ENCODE results near the gene GRIK3. TPM values are rescaled to one million over a fixed set of nuclear protein-coding genes. Genes with fewer than 3 reads are reported as not detected.
A peak's percentile ranks its signal among the peaks of the same experiment; 100 is the strongest.

The GRIK3 gene
- total and polyA plus RNA-seq, 2 of the 8 experiments (the other 6 are each of a cell fraction or from before 2014, with no cell fraction given) = 2.1 to 3.4 TPM

GRCh38 chr1:36865602-36865900, 168.8 kb downstream of the GRIK3 start:
- FAIRE-seq = no peak
- Histone ChIP-seq H3K14ac (ENCODE audit: insufficient read length) (no peak overlapping the region), H3K4me1 (replicated peaks in 1 of 4; ENCODE audit: control insufficient read depth in 3 of 4, insufficient read depth in 4 of 4, low read length in 3 of 4) (no peaks in the 10 kb centered on the region; a peak in 1 of 7 replicates), H4K91ac (replicated peaks; ENCODE audit: insufficient read length, low read length) (no peak overlapping the region), H3K4ac (replicated peaks; ENCODE audit: insufficient read length, low read depth, low read length) (no peak overlapping the region), H3K36me3 (ENCODE audit: control insufficient read depth in 2 of 4, insufficient read depth in 4 of 4, low read length in 3 of 4) (no peaks in the 10 kb centered on the region), H3K23ac (ENCODE audit: insufficient read length) (no peak overlapping the region), H2AFZ (ENCODE audit: low read length) (no peak overlapping the region), H3K79me2 (ENCODE audit: control insufficient read depth in 1 of 2, insufficient read depth in 2 of 2, low read length in 2 of 2) (no peaks in the 10 kb centered on the region), H2AK5ac (ENCODE audit: low read depth, low read length) (no peak overlapping the region), H3K9me3 (ENCODE audit: insufficient read depth in 2 of 2, low read depth in 1 of 2, low read length in 1 of 2) (no peaks in the 10 kb centered on the region), H3K56ac (replicated peaks; ENCODE audit: insufficient read length, low read depth, low read length) (no peak overlapping the region), H4K20me1 (replicated peaks in 1 of 2; ENCODE audit: control insufficient read depth in 1 of 2, insufficient read depth in 2 of 2, low read length in 2 of 2) (no peaks in the 10 kb centered on the region), H3K23me2 (ENCODE audit: low read depth, low read length) (no peaks in the 10 kb centered on the region), H3K9ac (replicated peaks in 1 of 4; ENCODE audit: extremely low read depth in 1 of 4, low read depth in 3 of 4, low read length in 3 of 4) (no peak overlapping the region), H3K27me3 (replicated peaks in 1 of 4; ENCODE audit: control insufficient read depth in 3 of 4, extremely low read depth in 1 of 4, insufficient read depth in 3 of 4, low read length in 3 of 4) (no peaks in the 10 kb centered on the region), H2BK120ac (replicated peaks; ENCODE audit: low read depth, low read length) (no peak overlapping the region), H3K4me2 (ENCODE audit: insufficient read depth in 1 of 2, low read depth in 2 of 2, low read length in 2 of 2) (no peak overlapping the region), H3K27ac (ENCODE audit: low read depth, low read length) (no peak overlapping the region), H2BK12ac (ENCODE audit: low read depth, low read length) (no peak overlapping the region), H2BK15ac (ENCODE audit: low read length) (no peak overlapping the region), H2BK20ac (ENCODE audit: low read length) (no peak overlapping the region), H3K4me3 (ENCODE audit: extremely low read depth in 1 of 4, insufficient read depth in 2 of 4, low read depth in 3 of 4, low read length in 4 of 4) (no peak overlapping the region), H3K79me1 (ENCODE audit: low read depth, low read length) (no peaks in the 10 kb centered on the region), H4K5ac (ENCODE audit: insufficient read length, low read depth, low read length) (no peak overlapping the region), H2BK5ac (ENCODE audit: low read depth, low read length) (no peak overlapping the region), H3K18ac (ENCODE audit: extremely low read depth, low read length) (no peak overlapping the region), H4K8ac (ENCODE audit: extremely low read depth, insufficient read depth, low read length) (no peak overlapping the region)
- POLR2A ChIA-PET (ENCODE audit: partially characterized antibody) = interaction anchor here (0.8 kb wide), 1 partner anchor 81 kb away, joined by 3 read pairs; no protein-coding TSS in a partner anchor
- DNase-seq (ENCODE audit: low read depth in 1 of 2, low spot score in 2 of 2) = no peak
- CTCF ChIA-PET (ENCODE audit: partially characterized antibody) = interaction anchor here (1.0 to 13.5 kb wide), 21 partner anchors 13 to 421 kb away, joined by 3 to 211 read pairs (median 7); no protein-coding TSS in a partner anchor
- no peak for TF ChIP-seq SP1 (IDR thresholded peaks at IDR 0.05; ENCODE audit: low read depth, low read length)
- TF ChIP-seq PHF8 (conservative IDR thresholded peaks at IDR 0.05; ENCODE audit: low read depth, low read length) = no peak
- TF ChIP-seq EP300 (IDR thresholded peaks at IDR 0.05; ENCODE audit: borderline replicate concordance in 1 of 2, low read depth in 2 of 2, low read length in 2 of 2) = peak in 1 of 2 experiments; percentile 34; a peak in 1 of 3 replicates
- WGBS, 2 experiments (ENCODE audit: extremely low coverage in 1 of 2, insufficient coverage in 1 of 2, insufficient read length in 1 of 2, insufficient replicate concordance in 2 of 2, low coverage in 1 of 2, low lambda C conversion rate in 2 of 2, missing lambda C conversion rate in 1 of 2) = 82% methylated on average over 1 of the region's 1 CpG; no CpG with 5 or more reads in 1 of the 2 experiments
